ENCODE measurements around the gene CDKN2A.

Gene CDKN2A

DNA sequence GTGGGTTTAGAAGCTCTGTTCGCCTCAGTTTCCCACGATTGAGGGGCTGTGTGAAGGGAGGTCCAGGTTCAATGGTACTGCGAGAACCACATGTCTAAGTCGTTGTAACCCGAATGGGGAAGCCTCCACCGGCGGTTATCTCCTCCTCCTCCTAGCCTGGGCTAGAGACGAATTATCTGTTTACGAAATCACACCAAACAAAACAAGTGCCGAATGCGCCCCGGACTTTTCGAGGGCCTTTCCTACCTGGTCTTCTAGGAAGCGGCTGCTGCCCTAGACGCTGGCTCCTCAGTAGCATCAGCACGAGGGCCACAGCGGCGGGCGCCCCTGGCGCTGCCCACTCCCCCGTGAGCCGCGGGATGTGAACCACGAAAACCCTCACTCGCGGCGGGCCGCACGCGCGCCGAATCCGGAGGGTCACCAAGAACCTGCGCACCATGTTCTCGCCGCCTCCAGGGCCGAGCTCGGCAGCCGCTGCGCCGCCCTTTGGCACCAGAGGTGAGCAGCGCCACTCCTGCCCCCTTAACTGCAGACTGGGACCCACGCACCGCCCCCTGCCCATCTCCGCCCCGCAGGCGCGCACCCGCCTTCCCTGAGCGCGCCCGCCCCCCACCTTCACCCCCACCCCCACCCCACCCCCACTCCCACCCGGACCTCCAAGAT, at the start of gene CDKN2A:
Gene CDKN2A, minus strand, starts transcription at position 500 of the 663 bp plus-strand sequence.
- peak; percentile 72 for DNase-seq (ENCODE audit: low spot score)

DNA sequence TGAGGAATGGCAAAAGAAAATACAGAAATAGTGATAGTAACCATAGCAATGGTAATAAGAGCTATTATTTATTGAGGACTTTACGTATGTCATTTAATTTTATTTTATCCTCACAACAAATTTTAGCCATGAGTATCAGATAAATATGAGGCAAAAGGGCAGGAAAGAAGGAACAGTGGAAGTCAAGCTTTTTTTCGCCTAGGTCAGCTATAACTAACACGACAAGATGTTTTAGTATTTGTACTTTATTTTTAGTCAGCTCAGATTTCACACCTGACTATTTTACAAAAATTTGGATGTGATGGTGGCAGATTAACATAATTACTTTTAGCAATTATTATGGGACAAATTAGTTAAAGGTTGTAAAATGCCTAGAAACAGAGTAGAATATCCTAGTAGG, 49.7 kb upstream of the CDKN2A start:
- no peak for DNase-seq (ENCODE audit: low spot score)

- DNase-seq (ENCODE audit: low spot score): no peak
Measured at GRCh38 chr9:22041775-22042174, 47.6 kb upstream of the CDKN2A start.

DNA sequence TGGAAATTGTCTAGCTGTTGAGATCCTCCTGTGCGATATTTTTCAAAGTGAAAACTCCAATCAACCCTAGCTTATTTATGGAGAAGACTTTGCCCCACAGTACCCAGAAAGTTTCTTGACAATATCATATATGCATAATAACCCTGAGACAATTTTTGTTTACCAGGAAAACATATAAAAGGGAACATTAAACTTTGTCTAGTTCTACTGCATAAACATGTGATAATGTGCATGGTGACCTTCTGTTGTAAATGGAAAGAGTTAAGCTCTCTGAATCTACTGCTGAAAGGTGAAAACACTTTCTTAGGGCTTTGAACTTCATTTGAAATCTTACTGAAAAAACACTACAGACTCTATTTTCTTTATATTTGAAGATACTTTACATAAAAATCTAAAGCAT, 47.2 kb upstream of the CDKN2A start:
- no peak for DNase-seq (ENCODE audit: low spot score)

DNA sequence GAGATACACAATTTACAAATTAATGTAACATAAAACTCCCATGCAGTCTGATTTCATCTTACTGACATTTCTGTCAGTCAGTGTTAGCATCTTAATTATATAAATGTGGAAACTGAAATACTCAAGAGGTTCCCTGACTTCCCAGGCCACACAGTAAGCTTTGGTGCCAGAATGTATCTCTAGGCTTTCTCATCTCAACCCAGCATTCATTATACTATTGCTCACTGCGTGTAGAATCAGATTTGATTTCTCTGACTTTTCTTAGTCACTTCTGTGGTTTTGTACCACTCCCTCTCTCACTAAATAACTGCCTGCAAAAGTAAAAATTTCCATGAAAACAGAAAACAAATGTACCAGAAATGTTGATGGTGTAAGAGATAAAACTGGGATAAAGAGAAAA, 46.6 kb upstream of the CDKN2A start:
- no peak for DNase-seq (ENCODE audit: low spot score)

DNA sequence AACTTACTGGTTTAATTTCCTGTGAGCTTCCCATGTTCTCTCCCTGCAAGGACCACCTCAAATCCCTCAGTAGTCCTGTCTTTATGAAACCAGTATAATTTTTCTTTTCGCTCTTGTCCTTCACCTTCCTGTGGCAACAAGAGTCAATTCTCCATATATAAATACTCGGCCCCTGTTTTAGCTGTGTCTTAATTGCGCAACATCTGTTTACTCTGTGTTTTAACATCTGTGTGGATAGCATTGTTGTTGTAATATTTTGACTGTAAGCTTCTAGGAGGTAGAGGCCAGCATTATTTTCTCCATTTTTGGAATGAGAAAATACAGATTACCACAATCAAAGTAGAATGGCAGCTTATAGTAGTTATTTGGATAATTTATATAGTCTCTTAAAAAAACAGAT, 45.1 kb upstream of the CDKN2A start:
- DNase-seq (ENCODE audit: low spot score): no peak

DNA sequence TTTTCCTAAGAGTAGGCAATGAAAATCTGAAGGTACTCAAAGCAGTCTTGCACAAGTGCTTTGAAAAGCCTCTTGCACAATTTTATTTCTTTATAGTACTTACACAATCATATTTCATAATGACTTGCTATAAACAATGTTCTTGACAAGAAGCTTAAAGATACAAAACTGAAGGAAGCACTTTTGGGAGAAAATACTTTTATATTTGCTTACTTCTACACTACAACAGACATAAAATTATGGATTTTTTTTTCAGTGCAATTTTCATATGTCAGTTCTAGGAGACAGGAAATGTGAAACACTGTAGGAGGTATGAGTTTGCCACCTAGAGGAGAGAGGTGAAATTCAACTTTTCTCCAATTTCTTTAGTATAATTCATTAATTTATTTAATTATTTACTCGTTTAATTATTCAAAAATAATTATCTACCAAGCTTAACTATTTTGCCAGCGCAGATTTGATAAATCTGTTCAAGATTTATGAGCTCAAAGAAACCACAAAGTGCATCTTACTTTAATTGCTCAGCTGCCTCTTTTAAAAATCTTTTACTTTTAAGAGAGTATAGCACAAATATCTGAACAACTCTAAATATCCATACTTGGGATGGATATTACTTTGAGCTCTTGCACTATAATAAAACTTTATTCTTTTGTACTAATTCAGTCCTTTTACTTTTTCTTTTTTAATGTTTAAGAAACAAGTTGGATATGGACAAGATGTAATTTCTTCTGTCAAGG, 43.9 kb upstream of the CDKN2A start:
- no peak for DNase-seq (ENCODE audit: low spot score)

DNA sequence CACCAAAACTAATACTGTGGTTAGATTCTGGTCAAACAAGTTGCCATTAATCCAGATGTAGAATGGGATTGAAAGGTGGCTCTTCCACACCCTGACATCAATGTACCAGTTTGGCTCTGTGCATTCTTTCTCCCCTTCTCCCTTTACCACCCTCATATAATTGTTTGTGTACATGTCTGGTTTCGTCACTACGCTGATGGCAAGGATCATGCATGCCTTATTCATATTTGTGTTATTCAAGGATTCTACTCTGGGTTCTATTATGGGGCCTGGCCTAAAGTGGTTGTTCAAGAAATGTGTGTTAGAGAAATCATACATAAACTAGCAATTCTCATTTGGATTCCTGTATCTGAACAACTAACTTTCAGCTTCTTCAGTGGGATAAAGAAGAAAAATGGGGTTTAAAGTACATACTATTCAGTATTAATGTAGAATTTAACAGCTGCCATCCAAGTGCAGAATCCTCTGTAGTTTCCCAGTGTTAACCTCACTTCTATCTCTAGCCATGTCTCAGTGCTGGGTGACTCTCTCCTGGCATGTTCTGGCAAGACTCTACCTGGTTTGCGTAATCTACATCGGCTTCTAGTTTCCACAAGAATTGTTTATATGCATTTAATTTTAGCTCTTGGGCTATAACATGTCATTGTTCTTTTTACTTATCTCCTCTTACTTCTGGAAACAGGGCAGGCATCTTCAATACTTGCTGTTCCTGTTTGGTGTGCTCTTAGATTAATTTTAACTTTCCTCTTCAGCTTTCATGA, 42.9 kb upstream of the CDKN2A start:
- no peak for DNase-seq (ENCODE audit: low spot score)

DNA sequence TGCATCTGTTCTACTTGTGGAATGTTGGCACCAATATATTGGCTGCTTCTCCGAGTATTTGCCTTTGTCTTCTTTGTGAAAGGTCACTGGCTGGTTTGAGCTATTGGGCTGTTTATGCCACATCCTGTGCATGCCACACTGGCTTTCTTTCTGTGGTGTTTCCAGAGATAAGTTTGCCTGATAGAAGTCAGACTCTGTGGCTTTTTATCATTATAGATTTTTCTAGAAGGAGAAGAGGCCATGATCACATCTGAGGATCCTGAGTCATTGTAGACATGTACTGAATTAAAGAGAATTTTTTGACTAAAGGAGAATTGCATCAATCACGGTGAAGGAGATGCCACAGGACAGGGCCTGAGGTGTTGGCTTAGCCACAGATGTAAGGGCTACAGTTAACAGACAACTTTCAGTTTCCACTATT, 41.4 kb upstream of the CDKN2A start:
- DNase-seq (ENCODE audit: low spot score): no peak

GRCh38 chr9:22033012-22033630, 38.9 kb upstream of the CDKN2A start:
- no peak for DNase-seq (ENCODE audit: low spot score)

- no peak for DNase-seq (ENCODE audit: low spot score)
Measured at GRCh38 chr9:22031655-22032411, 37.6 kb upstream of the CDKN2A start.

DNA sequence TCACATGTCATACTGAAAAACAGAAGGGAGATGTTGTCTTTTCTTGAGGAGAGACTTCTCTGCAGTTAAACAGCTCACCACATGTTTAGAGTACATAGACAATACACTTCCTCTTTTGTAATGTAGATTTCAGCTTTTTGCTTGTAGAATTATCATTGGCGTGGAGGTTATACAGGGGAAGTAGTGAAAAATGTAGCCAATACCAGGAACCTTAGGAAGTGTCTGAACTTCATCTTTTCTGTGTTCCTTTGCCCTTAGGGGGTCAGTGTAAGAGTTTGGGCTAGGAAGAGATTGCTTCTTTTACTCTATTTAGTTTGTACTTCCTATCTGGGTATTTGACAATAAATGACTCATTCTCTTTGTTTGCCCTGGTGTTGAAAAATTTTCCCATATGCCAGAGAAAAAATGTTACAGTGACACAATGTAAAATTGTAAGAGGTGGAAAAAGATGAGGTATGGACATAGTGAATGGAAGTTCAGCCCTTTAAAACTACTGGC, 36.0 kb upstream of the CDKN2A start:
- no peak for DNase-seq (ENCODE audit: low spot score)

DNA sequence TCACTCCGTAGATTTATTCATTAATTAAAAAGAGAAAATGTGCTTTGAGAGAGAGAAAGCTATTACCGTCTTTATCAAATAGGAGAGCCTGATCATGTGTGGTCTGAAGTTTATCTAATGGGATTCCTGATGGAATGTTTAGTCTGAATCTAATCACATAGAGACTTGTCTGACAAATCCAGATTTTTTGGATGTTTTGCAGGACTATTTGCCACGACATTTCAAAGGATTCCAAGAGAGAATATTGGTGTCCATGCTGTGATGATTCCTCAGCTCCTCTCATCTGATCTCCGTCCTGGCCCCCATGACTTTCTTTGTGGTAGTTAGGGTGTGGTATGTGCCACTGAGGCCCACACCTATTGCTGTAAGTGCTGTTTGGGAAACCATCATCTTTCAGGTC, 35.0 kb upstream of the CDKN2A start:
- no peak for DNase-seq (ENCODE audit: low spot score)

DNA sequence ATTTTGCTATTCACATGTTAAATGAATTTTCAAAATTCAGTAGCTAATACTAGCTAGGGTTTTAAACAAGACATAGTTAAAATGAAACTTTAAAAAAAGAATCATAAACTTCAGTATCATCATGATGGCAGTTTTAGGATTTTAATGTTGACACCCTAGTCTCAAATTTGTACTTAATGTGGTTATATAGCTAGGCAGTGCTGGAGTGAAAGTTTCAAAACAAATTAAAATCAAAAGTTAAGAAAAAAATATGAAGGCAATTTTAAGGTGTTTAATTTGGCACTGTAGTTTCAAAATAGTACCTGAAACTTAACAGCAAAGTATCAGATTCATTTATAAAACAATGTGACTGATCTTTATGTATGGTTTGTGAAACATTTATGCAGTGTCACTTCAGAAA, 34.2 kb upstream of the CDKN2A start:
- DNase-seq (ENCODE audit: low spot score): no peak

DNA sequence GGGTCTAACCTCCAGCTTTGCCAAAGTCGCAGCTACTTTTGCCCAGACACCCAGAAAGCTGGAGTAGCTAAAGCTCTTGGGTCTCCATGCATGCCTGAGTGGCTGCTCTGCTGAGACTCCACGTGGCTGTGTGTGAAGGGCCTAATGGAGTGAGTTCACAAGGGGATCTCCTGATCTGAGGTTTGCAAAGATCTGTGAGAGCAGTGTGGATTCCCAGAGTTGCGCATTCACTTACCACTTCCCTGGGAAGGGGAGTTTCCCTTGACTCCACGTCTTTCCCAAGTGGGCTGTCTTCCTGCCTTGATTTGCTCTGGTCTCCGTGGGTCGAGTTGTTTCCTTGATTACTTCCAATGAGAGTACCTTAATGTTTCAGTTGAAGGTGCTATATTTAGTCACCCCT, 32.5 kb upstream of the CDKN2A start:
- no peak for DNase-seq (ENCODE audit: low spot score)

GRCh38 chr9:22022396-22022795, 28.2 kb upstream of the CDKN2A start:
- DNase-seq (ENCODE audit: low spot score): no peak

GRCh38 chr9:22010866-22011625, 16.9 kb upstream of the CDKN2A start:
- DNase-seq (ENCODE audit: low spot score): peak; percentile 76

DNA sequence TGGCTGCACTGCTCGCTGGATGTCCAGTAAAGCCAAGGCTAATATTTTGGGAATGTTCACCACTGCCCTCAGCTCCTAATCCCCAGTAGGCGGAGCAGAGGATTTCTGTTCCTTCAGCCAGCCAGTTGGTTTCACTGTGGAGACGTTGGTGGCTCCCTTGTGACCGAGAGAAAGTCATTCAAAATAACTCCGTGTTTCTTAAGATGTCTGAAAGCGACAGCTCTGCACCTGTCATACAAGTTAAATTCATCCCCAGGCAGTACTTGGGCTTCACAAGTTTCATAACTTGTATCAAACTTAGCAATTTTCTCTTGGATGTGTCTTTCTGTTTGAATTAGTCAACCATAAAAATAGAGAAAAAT, 15.3 kb upstream of the CDKN2A start:
- no peak for DNase-seq (ENCODE audit: low spot score)

GRCh38 chr9:22008717-22009505, 14.7 kb upstream of the CDKN2A start, which contains the start of gene CDKN2B:
Gene CDKN2B (minus strand): TSS chr9:22009305. CDS start chr9:22008953, 352 bp downstream.
- DNase-seq (ENCODE audit: low spot score): peak; percentile 97

GRCh38 chr9:22008384-22008716, 14.2 kb upstream of the CDKN2A start:
- DNase-seq (ENCODE audit: low spot score): no peak

Measured in ecto neural progenitor cell (in vitro differentiated cells).